Colonic mucosa (tissue), 4 donors: ENCODE measurements around the gene NEU4. TPM values are rescaled to one million over a fixed set of nuclear protein-coding genes. Genes with fewer than 3 reads are reported as not detected.

ENCODE experiments used
- DNase-seq: peaks from one replicate; pipeline ENCODE4 v3.0.0-alpha.2; 2020
- H3K27ac ChIP-seq: fragments of 200-600 bp; one replicate; pipeline ENCODE4 v1.8.0; 2021
- H3K27me3 ChIP-seq: fragments of 200-600 bp; one replicate; pipeline ENCODE4 v1.8.0; 2021
- H3K36me3 ChIP-seq: fragments of 200-600 bp; one replicate; pipeline ENCODE4 v1.8.0; 2021
- H3K4me1 ChIP-seq: fragments of 200-600 bp; one replicate; pipeline ENCODE4 v1.8.0; 2021; ENCODE audit warnings: mild to moderate bottlenecking
- H3K4me3 ChIP-seq: fragments of 200-600 bp; one replicate; pipeline ENCODE4 v1.8.0; 2021
- H3K9ac ChIP-seq, 2 donors: one replicate each; pipeline ENCODE4 v1.7.0; 2013; ENCODE audit warnings: control low read depth in 2 of 2, low read depth in 2 of 2, low read length in 2 of 2
- H3K9me3 ChIP-seq: fragments of 200-600 bp; one replicate; pipeline ENCODE4 v1.8.0; 2021
- CTCF ChIP-seq: fragments of 200-600 bp; IDR thresholded peaks from one replicate; pipeline ENCODE4 v1.8.0; 2022; ENCODE audit warnings: antibody characterized with exemption, mild to moderate bottlenecking
- intact Hi-C: fragments of 100-400 bp; cut with DNase I; formaldehyde crosslinking; loops from one replicate; pipeline ENCODE4 v1.14.1; 2022
- total RNA-seq, 2 donors: library from RNA; stranded (reverse); fragmentation: NEBNext Ultra II Directional in 1 of 2; extraction: Animal tissue kit (Norgen Biotek cat#: 25700) in 1 of 2; gene quantifications; one replicate each; pipeline ENCODE4 v1.2.1, GENCODE V29; 2021
- donor health status: healthy.
- donor health status: DM: no; HTN: no; CAD: no.
- donor health status: DM: no; HTN: no; CAD: no.

Gene NEU4
- total RNA-seq, 2 donors from 2014 or later, result 36.9 to 84.5 TPM

DNA sequence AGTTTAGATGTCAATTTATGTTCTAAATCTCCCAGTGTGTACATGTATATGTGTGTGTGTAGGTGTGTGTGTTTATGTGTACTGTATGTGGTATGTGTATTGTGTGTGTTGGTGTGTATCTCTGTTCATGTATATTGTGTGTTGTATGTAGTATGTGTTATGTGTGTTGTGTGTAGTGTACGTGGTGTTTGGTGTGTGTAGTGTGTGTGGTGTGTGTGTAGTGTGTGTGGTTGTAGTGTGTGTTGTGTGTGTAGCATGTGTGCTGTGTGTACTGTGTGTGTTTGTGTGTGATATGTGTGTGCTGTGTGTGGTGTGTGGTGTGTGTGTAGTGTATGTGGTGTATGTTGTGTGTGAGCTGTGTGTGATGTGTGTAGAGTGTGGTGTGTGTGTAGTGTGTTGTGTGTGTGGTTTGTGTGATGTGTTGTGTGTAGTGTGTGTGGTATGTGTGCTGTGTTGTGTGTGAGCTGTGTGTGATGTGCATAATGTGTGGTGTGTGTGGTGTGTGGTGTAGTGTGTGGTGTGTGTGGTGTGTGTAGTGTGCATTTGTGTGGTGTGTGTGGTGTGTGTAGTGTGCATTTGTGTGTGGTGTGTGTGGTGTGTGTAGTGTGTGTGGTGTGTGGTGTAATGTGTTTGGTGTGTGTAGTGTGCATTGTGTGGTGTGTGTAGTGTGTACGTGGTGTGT is 55.3 kb downstream of the NEU4 start:
- Histone ChIP-seq H3K9me3 (no peaks in the 10 kb centered on the region), H3K9ac (no peak overlapping the region), H3K27me3 (peaks cover 17% of the 10 kb centered on the region), H3K4me1 (peaks cover 3% of the 10 kb centered on the region), H3K4me3 (no peak overlapping the region), H3K36me3 (no peaks in the 10 kb centered on the region), H3K27ac (no peak overlapping the region)
- TF ChIP-seq CTCF, result no peak
- intact Hi-C loops, result no loop called here
- no peak for DNase-seq

- intact Hi-C loops, result no loop called here
- DNase-seq, result no peak
- H3K27ac ChIP-seq, result no peak overlapping the region
- H3K9ac ChIP-seq, result no peak overlapping the region
- H3K4me1 ChIP-seq, result peaks cover 3% of the 10 kb centered on the region
- H3K4me3 ChIP-seq, result no peak overlapping the region
- no peaks in the 10 kb centered on the region for H3K9me3 ChIP-seq
- no peaks in the 10 kb centered on the region for H3K36me3 ChIP-seq
- peaks cover 17% of the 10 kb centered on the region for H3K27me3 ChIP-seq
- TF ChIP-seq CTCF, result no peak
These were observed 55.8 kb downstream of the NEU4 start for GRCh38 chr2:241864850-241865213.

DNA sequence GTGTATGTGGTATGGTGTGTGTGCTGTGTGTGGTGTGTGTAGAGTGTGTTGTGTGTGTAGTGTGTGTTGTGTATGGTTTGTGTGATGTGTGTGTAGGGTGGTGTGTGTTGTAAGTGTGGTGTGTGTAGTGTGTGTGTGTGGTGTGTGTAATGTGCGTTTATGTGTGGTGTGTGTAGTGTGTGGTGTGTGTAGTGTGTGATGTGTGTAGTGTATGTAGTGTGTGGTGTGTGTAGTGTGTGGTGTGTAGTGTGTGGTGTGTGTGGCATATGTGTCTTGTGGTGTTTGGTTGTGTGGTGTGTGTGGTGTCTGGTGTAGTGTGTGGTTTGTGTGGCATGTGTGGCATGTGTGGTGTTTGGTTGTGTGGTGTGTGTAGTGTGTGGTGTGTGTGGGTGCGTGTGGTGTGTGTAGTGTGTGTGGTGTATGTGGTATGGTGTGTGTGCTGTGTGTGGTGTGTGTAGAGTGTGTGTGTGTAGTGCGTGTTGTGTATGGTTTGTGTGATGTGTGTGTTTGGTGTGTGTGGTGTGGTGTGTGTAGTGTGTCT is 56.5 kb downstream of the NEU4 start:
- H3K27me3 ChIP-seq, result peaks cover 17% of the 10 kb centered on the region

DNA sequence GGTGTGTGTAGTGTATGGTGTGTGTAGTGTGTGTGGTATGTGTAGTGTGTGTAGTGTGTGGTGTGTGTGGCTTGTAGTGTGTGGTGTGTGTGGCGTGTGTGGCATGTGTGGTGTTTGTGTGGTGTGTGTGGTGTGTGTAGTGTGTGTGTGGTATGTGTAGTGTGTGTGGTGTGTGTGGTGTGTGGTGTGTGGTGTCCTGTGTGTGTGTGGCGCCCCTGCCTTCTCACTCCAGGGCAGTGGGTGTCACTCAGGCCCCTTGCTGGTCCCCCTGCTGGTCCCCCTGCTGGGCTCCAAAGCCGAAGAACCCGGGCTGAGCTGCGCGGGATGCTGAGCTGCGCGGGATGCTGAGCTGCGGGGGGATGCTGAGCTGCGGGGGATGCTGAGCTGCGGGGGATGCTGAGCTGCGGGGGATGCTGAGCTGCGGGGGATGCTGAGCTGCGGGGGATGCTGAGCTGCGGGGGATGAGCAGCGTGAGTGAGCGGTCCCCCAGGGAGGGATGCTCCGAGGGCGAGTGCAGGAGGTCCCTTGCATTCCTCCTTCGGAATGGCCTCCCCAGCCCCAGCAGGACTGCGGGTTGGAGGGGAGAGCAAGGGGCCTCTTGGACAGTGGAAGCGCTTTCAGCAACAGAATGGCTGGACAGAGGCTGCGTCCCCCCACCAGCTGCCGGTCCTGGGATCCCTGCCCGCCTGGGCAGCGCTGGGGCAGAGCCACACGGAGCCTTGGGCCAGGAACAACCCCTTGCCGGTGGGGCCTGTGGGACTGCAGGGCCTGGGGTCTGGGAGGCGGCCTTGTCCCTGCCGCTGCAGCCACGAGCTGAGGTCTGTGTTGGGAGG is 57.2 kb downstream of the NEU4 start:
- TF ChIP-seq CTCF, result no peak
- no peak overlapping the region for H3K4me3 ChIP-seq
- H3K36me3 ChIP-seq, result no peaks in the 10 kb centered on the region
- H3K27ac ChIP-seq, result no peak overlapping the region
- peaks cover 17% of the 10 kb centered on the region for H3K27me3 ChIP-seq
- H3K9ac ChIP-seq, result no peak overlapping the region
- DNase-seq, result no peak
- intact Hi-C loops, result no loop called here
- H3K4me1 ChIP-seq, result no peaks in the 10 kb centered on the region
- H3K9me3 ChIP-seq, result no peaks in the 10 kb centered on the region

More for the DNA sequence above, 56.5 kb downstream of the NEU4 start:
- DNase-seq, result no peak
- TF ChIP-seq CTCF, result no peak
- no peak overlapping the region for H3K27ac ChIP-seq
- H3K9me3 ChIP-seq, result no peaks in the 10 kb centered on the region
- intact Hi-C loops, result no loop called here
- H3K4me1 ChIP-seq, result no peaks in the 10 kb centered on the region
- no peak overlapping the region for H3K4me3 ChIP-seq
- no peak overlapping the region for H3K9ac ChIP-seq
- no peaks in the 10 kb centered on the region for H3K36me3 ChIP-seq

Other genes with a start within 250 kb of the NEU4 start
- gene THAP4, start 172.0 kb upstream of the NEU4 start, total RNA-seq, result 10 to 100 TPM; 66.6 to 68.0 TPM
- 100 to 1,000 TPM in 1 of 2 donors, 10 to 100 TPM in 1; 72.4 to 119 TPM for gene ATG4B, start 171.5 kb upstream of the NEU4 start, total RNA-seq
- 100 to 1,000 TPM in 1 of 2 donors, 10 to 100 TPM in 1; 22.6 to 106 TPM for gene DTYMK, start 122.4 kb upstream of the NEU4 start, total RNA-seq
- gene ING5, start 107.2 kb upstream of the NEU4 start, total RNA-seq, result 10 to 100 TPM; 18.3 to 44.2 TPM
- gene D2HGDH, start 74.6 kb upstream of the NEU4 start, total RNA-seq, result 10 to 100 TPM; 42.0 to 76.6 TPM
- 10 to 100 TPM; 34.2 to 70.2 TPM for gene GAL3ST2, start 32.4 kb upstream of the NEU4 start, total RNA-seq
- gene PDCD1, start 49.7 kb downstream of the NEU4 start, total RNA-seq, result under 1 TPM; 0.21 to 0.35 TPM
- not detected for gene RTP5, start 60.5 kb downstream of the NEU4 start, total RNA-seq